ENCODE data around the gene MAN1C1.

MAN1C1 gene

GRCh38 chr1:25765136-25765922, 148.7 kb downstream of the MAN1C1 start:
- H3K4me3 ChIP-seq (replicated peaks; ENCODE audit: low read depth, low read length) = no peak overlapping the region
- no peak for DNase-seq (ENCODE audit: extremely low read depth, insufficient read length)
- no peak for TF ChIP-seq CTCF (IDR thresholded peaks at IDR 0.05; ENCODE audit: insufficient read depth, low read length, poor library complexity, severe bottlenecking)
- no peaks in the 10 kb centered on the region for H3K36me3 ChIP-seq (ENCODE audit: control insufficient read depth, insufficient read depth, low read length)
- no peaks in the 10 kb centered on the region; the same call in 1 of the 2 replicates for H3K27me3 ChIP-seq (replicated peaks; ENCODE audit: control insufficient read depth, insufficient read depth, low read length)

- no peak for DNase-seq (ENCODE audit: extremely low read depth, insufficient read length)
- TF ChIP-seq CTCF (IDR thresholded peaks at IDR 0.05; ENCODE audit: insufficient read depth, low read length, poor library complexity, severe bottlenecking) = no peak
- no peak overlapping the region for H3K4me3 ChIP-seq (replicated peaks; ENCODE audit: low read depth, low read length)
- no peaks in the 10 kb centered on the region; the same call in 1 of the 2 replicates for H3K27me3 ChIP-seq (replicated peaks; ENCODE audit: control insufficient read depth, insufficient read depth, low read length)
- no peaks in the 10 kb centered on the region for H3K36me3 ChIP-seq (ENCODE audit: control insufficient read depth, insufficient read depth, low read length)
Observed at GRCh38 chr1:25765923-25766589, 149.5 kb downstream of the MAN1C1 start.

- DNase-seq (ENCODE audit: extremely low read depth, insufficient read length) = no peak
- no peak for TF ChIP-seq CTCF (IDR thresholded peaks at IDR 0.05; ENCODE audit: insufficient read depth, low read length, poor library complexity, severe bottlenecking)
- no peaks in the 10 kb centered on the region for H3K36me3 ChIP-seq (ENCODE audit: control insufficient read depth, insufficient read depth, low read length)
- H3K27me3 ChIP-seq (replicated peaks; ENCODE audit: control insufficient read depth, insufficient read depth, low read length) = no peaks in the 10 kb centered on the region; the same call in 1 of the 2 replicates
- no peak overlapping the region for H3K4me3 ChIP-seq (replicated peaks; ENCODE audit: low read depth, low read length)
Observed at GRCh38 chr1:25766721-25767436, 150.3 kb downstream of the MAN1C1 start.

- H3K4me3 ChIP-seq (replicated peaks; ENCODE audit: low read depth, low read length) = no peak overlapping the region
- no peak for TF ChIP-seq CTCF (IDR thresholded peaks at IDR 0.05; ENCODE audit: insufficient read depth, low read length, poor library complexity, severe bottlenecking)
- no peak for DNase-seq (ENCODE audit: extremely low read depth, insufficient read length)
- H3K27me3 ChIP-seq (replicated peaks; ENCODE audit: control insufficient read depth, insufficient read depth, low read length) = no peaks in the 10 kb centered on the region; the same call in 1 of the 2 replicates
- no peaks in the 10 kb centered on the region for H3K36me3 ChIP-seq (ENCODE audit: control insufficient read depth, insufficient read depth, low read length)
Observed at GRCh38 chr1:25767437-25767770, 150.8 kb downstream of the MAN1C1 start.

- no peak for DNase-seq (ENCODE audit: extremely low read depth, insufficient read length)
- no peak for TF ChIP-seq CTCF (IDR thresholded peaks at IDR 0.05; ENCODE audit: insufficient read depth, low read length, poor library complexity, severe bottlenecking)
Observed at GRCh38 chr1:25768999-25769398, 152.4 kb downstream of the MAN1C1 start.

More at GRCh38 chr1:25768999-25769398, 152.4 kb downstream of the MAN1C1 start:
- H3K36me3 ChIP-seq (ENCODE audit: control insufficient read depth, insufficient read depth, low read length) = no peaks in the 10 kb centered on the region
- no peaks in the 10 kb centered on the region; the same call in 1 of the 2 replicates for H3K27me3 ChIP-seq (replicated peaks; ENCODE audit: control insufficient read depth, insufficient read depth, low read length)
- no peak overlapping the region for H3K4me3 ChIP-seq (replicated peaks; ENCODE audit: low read depth, low read length)

All from GM06990 (cell line).